Measurements from ENCODE around the gene HAS3. TPM values are rescaled to one million over a fixed set of nuclear protein-coding genes. Genes with fewer than 3 reads are reported as not detected.

HAS3 gene
- total RNA-seq, 1 experiment from 2014 or later: 6.9 TPM

- intact Hi-C loops (cut with micrococcal nuclease; ENCODE audit: unreplicated experiment) (no loop called here), in situ Hi-C loops (cut with HindIII; ENCODE audit: low pct_unique_long_range_greater_than_20kb, low sequenced_read_pairs) (no loop called here)
- H3K4me1 ChIP-seq (ENCODE audit: control insufficient read depth, insufficient read depth, low read length): no peaks in the 10 kb centered on the region
- no peaks in the 10 kb centered on the region for H3K9me3 ChIP-seq (ENCODE audit: control insufficient read depth, insufficient read depth, low read depth, low read length)
- H3K27ac ChIP-seq (ENCODE audit: low read length): no peak overlapping the region
- no peak for DNase-seq (ENCODE audit: low read depth, low spot score)
- ChIA-PET POLR2A (no interaction called here), CTCF (interaction anchor here (0.7 kb wide), 1 partner anchor 40 kb away, joined by 3 read pairs; no protein-coding TSS in a partner anchor)
- no TSS peak for BruUV-seq (replicated peaks)
- peak; percentile 42; the same call in 1 of the 2 replicates for ATAC-seq
- H3K27me3 ChIP-seq (ENCODE audit: control insufficient read depth, insufficient read depth, low read length): no peaks in the 10 kb centered on the region
- TF ChIP-seq TCF7L2 (IDR thresholded peaks at IDR 0.05; ENCODE audit: low read depth, low read length): no peak
- TF ChIP-seq SIN3A (IDR thresholded peaks at IDR 0.05; ENCODE audit: borderline replicate concordance, insufficient read depth, low read depth, low read length): no peak
- TF ChIP-seq, protein P1, sequence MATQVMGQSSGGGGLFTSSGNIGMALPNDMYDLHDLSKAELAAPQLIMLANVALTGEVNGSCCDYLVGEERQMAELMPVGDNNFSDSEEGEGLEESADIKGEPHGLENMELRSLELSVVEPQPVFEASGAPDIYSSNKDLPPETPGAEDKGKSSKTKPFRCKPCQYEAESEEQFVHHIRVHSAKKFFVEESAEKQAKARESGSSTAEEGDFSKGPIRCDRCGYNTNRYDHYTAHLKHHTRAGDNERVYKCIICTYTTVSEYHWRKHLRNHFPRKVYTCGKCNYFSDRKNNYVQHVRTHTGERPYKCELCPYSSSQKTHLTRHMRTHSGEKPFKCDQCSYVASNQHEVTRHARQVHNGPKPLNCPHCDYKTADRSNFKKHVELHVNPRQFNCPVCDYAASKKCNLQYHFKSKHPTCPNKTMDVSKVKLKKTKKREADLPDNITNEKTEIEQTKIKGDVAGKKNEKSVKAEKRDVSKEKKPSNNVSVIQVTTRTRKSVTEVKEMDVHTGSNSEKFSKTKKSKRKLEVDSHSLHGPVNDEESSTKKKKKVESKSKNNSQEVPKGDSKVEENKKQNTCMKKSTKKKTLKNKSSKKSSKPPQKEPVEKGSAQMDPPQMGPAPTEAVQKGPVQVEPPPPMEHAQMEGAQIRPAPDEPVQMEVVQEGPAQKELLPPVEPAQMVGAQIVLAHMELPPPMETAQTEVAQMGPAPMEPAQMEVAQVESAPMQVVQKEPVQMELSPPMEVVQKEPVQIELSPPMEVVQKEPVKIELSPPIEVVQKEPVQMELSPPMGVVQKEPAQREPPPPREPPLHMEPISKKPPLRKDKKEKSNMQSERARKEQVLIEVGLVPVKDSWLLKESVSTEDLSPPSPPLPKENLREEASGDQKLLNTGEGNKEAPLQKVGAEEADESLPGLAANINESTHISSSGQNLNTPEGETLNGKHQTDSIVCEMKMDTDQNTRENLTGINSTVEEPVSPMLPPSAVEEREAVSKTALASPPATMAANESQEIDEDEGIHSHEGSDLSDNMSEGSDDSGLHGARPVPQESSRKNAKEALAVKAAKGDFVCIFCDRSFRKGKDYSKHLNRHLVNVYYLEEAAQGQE (IDR thresholded peaks at IDR 0.05; ENCODE audit: insufficient read depth in 1 of 2, low read depth in 2 of 2, low read length in 1 of 2): no peak
- TF ChIP-seq CTCF (IDR thresholded peaks at IDR 0.05): no peak
- H3K4me3 ChIP-seq (ENCODE audit: low read depth in 2 of 2, low read length in 2 of 2): no peak overlapping the region
- peaks cover 4% of the 10 kb centered on the region for H3K36me3 ChIP-seq (ENCODE audit: control insufficient read depth, insufficient read depth, low read length)
Observed at GRCh38 chr16:69166221-69166833, 60.9 kb downstream of the HAS3 start.

- H3K4me3 ChIP-seq (ENCODE audit: low read depth in 2 of 2, low read length in 2 of 2): no peak overlapping the region
- TF ChIP-seq, protein P1 (IDR thresholded peaks at IDR 0.05; ENCODE audit: insufficient read depth in 1 of 2, low read depth in 2 of 2, low read length in 1 of 2): no peak
- no peak for TF ChIP-seq TCF7L2 (IDR thresholded peaks at IDR 0.05; ENCODE audit: low read depth, low read length)
- POLR2A ChIA-PET: interaction anchor here (0.7 kb wide), 1 partner anchor 568 kb away, joined by 5 read pairs; no protein-coding TSS in a partner anchor
- no peaks in the 10 kb centered on the region for H3K27me3 ChIP-seq (ENCODE audit: control insufficient read depth, insufficient read depth, low read length)
- no peak for ATAC-seq
- DNase-seq (ENCODE audit: low read depth, low spot score): no peak
- in situ Hi-C loops (cut with HindIII; ENCODE audit: low pct_unique_long_range_greater_than_20kb, low sequenced_read_pairs) (no loop called here), intact Hi-C loops (cut with micrococcal nuclease; ENCODE audit: unreplicated experiment) (no loop called here)
- no TSS peak for BruUV-seq (replicated peaks)
- CTCF ChIA-PET: interaction anchor here (0.7 kb wide), 1 partner anchor 39 kb away, joined by 3 read pairs; no protein-coding TSS in a partner anchor
- no peak overlapping the region for H3K27ac ChIP-seq (ENCODE audit: low read length)
- no peaks in the 10 kb centered on the region for H3K4me1 ChIP-seq (ENCODE audit: control insufficient read depth, insufficient read depth, low read length)
- H3K36me3 ChIP-seq (ENCODE audit: control insufficient read depth, insufficient read depth, low read length): peaks cover 4% of the 10 kb centered on the region
- no peaks in the 10 kb centered on the region for H3K9me3 ChIP-seq (ENCODE audit: control insufficient read depth, insufficient read depth, low read depth, low read length)
Observed at GRCh38 chr16:69166946-69167930, 61.8 kb downstream of the HAS3 start.

Other genes starting within 250 kb of the HAS3 start
- gene CHTF8, start 26.9 kb downstream of the HAS3 start, total RNA-seq (2021; ENCODE audit: unreplicated experiment): 116 TPM
- 61.7 TPM for gene UTP4, start 27.0 kb downstream of the HAS3 start, total RNA-seq (2021; ENCODE audit: unreplicated experiment)
- gene SNTB2, start 81.5 kb downstream of the HAS3 start, total RNA-seq (2021; ENCODE audit: unreplicated experiment): 40.8 TPM
- gene VPS4A, start 205.7 kb downstream of the HAS3 start, total RNA-seq (2021; ENCODE audit: unreplicated experiment): 23.9 TPM
- gene PDF, start 224.9 kb downstream of the HAS3 start, total RNA-seq (2021; ENCODE audit: unreplicated experiment): 23.1 TPM
- 30.5 TPM for gene COG8, start 233.9 kb downstream of the HAS3 start, total RNA-seq (2021; ENCODE audit: unreplicated experiment)
- 35.3 TPM for gene NIP7, start 234.1 kb downstream of the HAS3 start, total RNA-seq (2021; ENCODE audit: unreplicated experiment)
- gene TMED6, start 246.1 kb downstream of the HAS3 start, total RNA-seq (2021; ENCODE audit: unreplicated experiment): 0.36 TPM